K562 (cell line): ENCODE results near the gene CBX2. TPM values are rescaled to one million over a fixed set of nuclear protein-coding genes. Genes with fewer than 3 reads are reported as not detected.
A peak's percentile ranks its signal among the peaks of the same experiment; 100 is the strongest.

ENCODE experiments used
- AFF4 ChIP-seq: sonication (generic); formaldehyde crosslinking; IDR thresholded peaks from 2 replicates; pipeline ENCODE4 v1.8.0; 2023; ENCODE audit warnings: mild to moderate bottlenecking, missing genetic modification reagents
- ARID3B ChIP-seq: fragments of 250-450 bp; sonication (Bioruptor Pico); IDR thresholded peaks from 2 replicates; pipeline ENCODE4 v1.4.0; 2020; ENCODE audit warnings: borderline replicate concordance
- CBFA2T3 ChIP-seq: fragments of 450-650 bp; IDR thresholded peaks from 2 replicates; pipeline ENCODE4 v1.6.1; 2017
- E2F8 ChIP-seq: fragments of 450-650 bp; IDR thresholded peaks from 2 replicates; pipeline ENCODE4 v1.7.1; 2018; ENCODE audit warnings: mild to moderate bottlenecking, low read depth; ENCODE audit not compliant: partially characterized antibody
- ELF1 ChIP-seq: fragments of 200-800 bp; sonication (Bioruptor generic); IDR thresholded peaks from 2 replicates; pipeline ENCODE4 v1.6.1; 2016; ENCODE audit warnings: missing genetic modification characterization, missing compliant biosample characterization
- NUFIP1 ChIP-seq: fragments of 450-650 bp; IDR thresholded peaks from 2 replicates; pipeline ENCODE4 v1.6.1; 2018; ENCODE audit not compliant: partially characterized antibody
- PML ChIP-seq: IDR thresholded peaks from 2 replicates; pipeline ENCODE4 v1.6.1; 2012; ENCODE audit warnings: low read length, inconsistent platforms
- SETDB1 ChIP-seq: IDR thresholded peaks from one replicate; pipeline ENCODE4 v1.6.1; 2012; ENCODE audit warnings: low read length, control low read depth, inconsistent platforms
- SUPT5H ChIP-seq: fragments of 450-650 bp; IDR thresholded peaks from 2 replicates; pipeline ENCODE4 v1.6.1; 2016
- TCF3 ChIP-seq: sonication (generic); formaldehyde crosslinking; IDR thresholded peaks from 2 replicates; pipeline ENCODE4 v1.4.0; 2020; ENCODE audit warnings: mild to moderate bottlenecking, missing genetic modification reagents
- ZBTB33 ChIP-seq: sonication (generic); formaldehyde crosslinking; IDR thresholded peaks from 2 replicates; pipeline ENCODE4 v1.8.1; 2023; ENCODE audit warnings: mild to moderate bottlenecking, missing genetic modification reagents
- ZEB2 ChIP-seq: fragments of 450-650 bp; IDR thresholded peaks from 2 replicates; pipeline ENCODE4 v1.6.1; 2016
- ZFX ChIP-seq: sonication (generic); formaldehyde crosslinking; IDR thresholded peaks from 2 replicates; pipeline ENCODE4 v1.8.0; 2022; ENCODE audit warnings: mild to moderate bottlenecking, missing genetic modification reagents, moderate library complexity
- ZKSCAN1 ChIP-seq: fragments of 150-350 bp; IDR thresholded peaks from 2 replicates; pipeline ENCODE4 v1.6.1; 2016; ENCODE audit warnings: low read depth, low read length
- ZNF224 ChIP-seq: sonication (generic); formaldehyde crosslinking; IDR thresholded peaks from 2 replicates; pipeline ENCODE4 v1.8.0; 2022; ENCODE audit warnings: mild to moderate bottlenecking, missing genetic modification reagents
- polyA plus RNA-seq, 8 experiments: library from polyadenylated mRNA; depleted of rRNA in 4 of 8; stranded (reverse) in 5 of 8; unstranded in 3 of 8; fragments of >200 nt; fragmentation: Nextera tagmentation in 2 of 8; fragmentation: Illumina TruSeq in 1 of 8; extraction: Ambion mirVana in 2 of 8; extraction: Trizol in 1 of 8; gene quantifications; 2 replicates each; pipeline versions ENCODE4 v1.2.1 to v1.2.3, GENCODE V29; 2011 to 2014; ENCODE audit warnings: inconsistent platforms in 1 of 8, missing spikeins in 1 of 8
- total RNA-seq, 7 experiments: library from RNA; depleted of rRNA in 6 of 7; stranded (reverse); fragments of >200 nt in 6 of 7; fragmentation: Illumina TruSeq in 2 of 7; extraction: Trizol in 2 of 7; gene quantifications; 2 replicates each; pipeline versions ENCODE4 v1.2.1 to v1.2.3, GENCODE V29; 2011 to 2021; ENCODE audit warnings: low replicate concordance in 1 of 7

The CBX2 gene
- total and polyA plus RNA-seq, 9 of the 15 experiments (the other 6 are each of a cell fraction or from before 2014, with no cell fraction given), result 0.66 to 26.9 (median 13.9) TPM

- TF ChIP-seq E2F8 (no peak), TCF3 (CRISPR knock-in tag) (peak; percentile 82), CBFA2T3 (peak; percentile 90), AFF4 (CRISPR knock-in tag) (peak; percentile 92; the same call in 1 of the 2 replicates), ZEB2 (no peak), SETDB1 (no peak), ZBTB33 (CRISPR knock-in tag) (peak; percentile 60), SUPT5H (peak; percentile 68), ELF1 (tag) (peak; percentile 56; the same call in 1 of the 2 replicates), NUFIP1 (no peak), ARID3B (CRISPR knock-in tag) (no peak), ZNF224 (CRISPR knock-in tag) (0 out of 2 replicates have a peak, but pooled peaks have one; percentile 34), ZKSCAN1 (0 out of 2 replicates have a peak, but pooled peaks have one; percentile 34), PML (no peak; the same call in none of the 2 replicates), ZFX (CRISPR knock-in tag) (peak; percentile 92)
Measured at GRCh38 chr17:79802736-79803420, 24.9 kb downstream of the CBX2 start (continued).
